Peyer's patch (tissue), 4 donors: Measurements from ENCODE around the gene ELL2. TPM values are rescaled to one million over a fixed set of nuclear protein-coding genes. Genes with fewer than 3 reads are reported as not detected.

Experiments
- DNase-seq, 3 donors: peaks; one replicate each; pipeline ENCODE4 v3.0.0-alpha.2; 2017 to 2019
- H3K27ac ChIP-seq, 4 donors: fragments of 200-600 bp; sonication (generic); one replicate each; pipeline ENCODE4 v1.5.1; 2016 to 2019
- H3K27me3 ChIP-seq, 2 donors: fragments of 200-600 bp; sonication (generic); one replicate each; pipeline ENCODE4 v1.5.1; 2019
- H3K36me3 ChIP-seq, 3 donors: fragments of 200-600 bp; sonication (generic); one replicate each; pipeline ENCODE4 v1.5.1; 2016 to 2019
- H3K4me1 ChIP-seq, 4 donors: fragments of 200-600 bp; sonication (generic); one replicate each; pipeline ENCODE4 v1.5.1; 2016 to 2019
- H3K4me3 ChIP-seq, 4 donors: fragments of 200-600 bp; sonication (generic); 1 replicate in 3 of 4; 2 replicates in 1 of 4; pipeline ENCODE4 v1.5.1; 2016 to 2019; ENCODE audit warnings: mild to moderate bottlenecking in 1 of 4
- H3K9me3 ChIP-seq, 4 donors: fragments of 200-600 bp; sonication (generic); one replicate each; pipeline ENCODE4 v1.5.1; 2016 to 2019; ENCODE audit warnings: mild to moderate bottlenecking in 1 of 4
- CTCF ChIP-seq, 6 experiments: fragments of 450-650 bp in 4 of 6; fragments of 200-600 bp in 2 of 6; sonication (generic) in 1 of 6; IDR thresholded peaks; one replicate each; pipeline ENCODE4 v1.5.1; 2017 to 2019; ENCODE audit warnings: antibody characterized with exemption in 6 of 6, mild to moderate bottlenecking in 3 of 6, moderate library complexity in 1 of 6
- POLR2A ChIP-seq, 2 donors: fragments of 450-650 bp; IDR thresholded peaks; one replicate each; pipeline ENCODE4 v1.5.1; 2017; ENCODE audit warnings: antibody characterized with exemption in 2 of 2, mild to moderate bottlenecking in 2 of 2, moderate library complexity in 2 of 2
- total RNA-seq, 4 donors: library from RNA; depleted of rRNA; stranded (reverse); fragments of >200 nt; gene quantifications; one replicate each; pipeline ENCODE4 v1.1.0, GENCODE V29; 2016

The ELL2 gene
- total RNA-seq, 4 donors from 2014 or later: 27.9 to 88.3 (median 38.7) TPM

- H3K9me3 ChIP-seq: no peaks in the 10 kb centered on the region
- H3K27ac ChIP-seq: no peak overlapping the region
- no peaks in the 10 kb centered on the region for H3K27me3 ChIP-seq
- TF ChIP-seq POLR2A (IDR thresholded peaks at IDR 0.05) (no peak), CTCF (IDR thresholded peaks at IDR 0.05) (no peak)
- no peak for DNase-seq
- no peaks in the 10 kb centered on the region for H3K36me3 ChIP-seq
- peaks cover 0 to 9% (median 0%) of the 10 kb centered on the region in 4 donors for H3K4me1 ChIP-seq
- H3K4me3 ChIP-seq: no peak overlapping the region
Measured at GRCh38 chr5:95946451-95946850, 15.2 kb downstream of the ELL2 start.

- Histone ChIP-seq H3K27ac (no peak overlapping the region), H3K9me3 (no peaks in the 10 kb centered on the region), H3K4me1 (no peaks in the 10 kb centered on the region), H3K36me3 (no peaks in the 10 kb centered on the region), H3K4me3 (no peak overlapping the region), H3K27me3 (no peaks in the 10 kb centered on the region)
- no peak for DNase-seq
- TF ChIP-seq CTCF (IDR thresholded peaks at IDR 0.05) (no peak), POLR2A (IDR thresholded peaks at IDR 0.05) (no peak)
Measured at GRCh38 chr5:95942968-95943367, 18.7 kb downstream of the ELL2 start.

- no peaks in the 10 kb centered on the region for H3K27me3 ChIP-seq
- H3K4me1 ChIP-seq: no peaks in the 10 kb centered on the region
- TF ChIP-seq POLR2A (IDR thresholded peaks at IDR 0.05): no peak
- TF ChIP-seq CTCF (IDR thresholded peaks at IDR 0.05): no peak
- H3K36me3 ChIP-seq: no peaks in the 10 kb centered on the region
- DNase-seq: no peak
- no peaks in the 10 kb centered on the region for H3K9me3 ChIP-seq
- no peak overlapping the region for H3K4me3 ChIP-seq
- H3K27ac ChIP-seq: no peak overlapping the region
Measured at GRCh38 chr5:95942414-95942813, 19.2 kb downstream of the ELL2 start.

GRCh38 chr5:95941756-95942155 lies 19.9 kb downstream of the ELL2 start:
- DNase-seq: no peak
- no peak for TF ChIP-seq CTCF (IDR thresholded peaks at IDR 0.05)
- TF ChIP-seq POLR2A (IDR thresholded peaks at IDR 0.05): no peak
- no peak overlapping the region for H3K4me3 ChIP-seq
- no peaks in the 10 kb centered on the region for H3K36me3 ChIP-seq
- no peaks in the 10 kb centered on the region for H3K9me3 ChIP-seq
- H3K4me1 ChIP-seq: no peaks in the 10 kb centered on the region
- no peak overlapping the region for H3K27ac ChIP-seq
- H3K27me3 ChIP-seq: no peaks in the 10 kb centered on the region

GRCh38 chr5:95940758-95941682 lies 20.6 kb downstream of the ELL2 start:
- no peaks in the 10 kb centered on the region for H3K4me1 ChIP-seq
- H3K9me3 ChIP-seq: no peaks in the 10 kb centered on the region
- H3K4me3 ChIP-seq: no peak overlapping the region
- H3K27me3 ChIP-seq: no peaks in the 10 kb centered on the region
- no peak overlapping the region for H3K27ac ChIP-seq
- H3K36me3 ChIP-seq: no peaks in the 10 kb centered on the region
- TF ChIP-seq POLR2A (IDR thresholded peaks at IDR 0.05): no peak
- no peak for TF ChIP-seq CTCF (IDR thresholded peaks at IDR 0.05)
- no peak for DNase-seq
